HG03565 (cell line): ENCODE measurements around the gene RUFY1.
"Not testable (repeated sequence)": the region's sequence is repeated elsewhere in the genome, so short reads cannot be mapped to it uniquely, and the experiment has no call there.

Experiments used
- ATAC-seq: cut with Tn5 transposase; IDR thresholded peaks from one replicate; pipeline ENCODE4 v1.9.1; 2021; ENCODE audit warnings: mild to moderate bottlenecking, moderate library complexity; ENCODE audit not compliant: unreplicated experiment

RUFY1 gene, protein sequence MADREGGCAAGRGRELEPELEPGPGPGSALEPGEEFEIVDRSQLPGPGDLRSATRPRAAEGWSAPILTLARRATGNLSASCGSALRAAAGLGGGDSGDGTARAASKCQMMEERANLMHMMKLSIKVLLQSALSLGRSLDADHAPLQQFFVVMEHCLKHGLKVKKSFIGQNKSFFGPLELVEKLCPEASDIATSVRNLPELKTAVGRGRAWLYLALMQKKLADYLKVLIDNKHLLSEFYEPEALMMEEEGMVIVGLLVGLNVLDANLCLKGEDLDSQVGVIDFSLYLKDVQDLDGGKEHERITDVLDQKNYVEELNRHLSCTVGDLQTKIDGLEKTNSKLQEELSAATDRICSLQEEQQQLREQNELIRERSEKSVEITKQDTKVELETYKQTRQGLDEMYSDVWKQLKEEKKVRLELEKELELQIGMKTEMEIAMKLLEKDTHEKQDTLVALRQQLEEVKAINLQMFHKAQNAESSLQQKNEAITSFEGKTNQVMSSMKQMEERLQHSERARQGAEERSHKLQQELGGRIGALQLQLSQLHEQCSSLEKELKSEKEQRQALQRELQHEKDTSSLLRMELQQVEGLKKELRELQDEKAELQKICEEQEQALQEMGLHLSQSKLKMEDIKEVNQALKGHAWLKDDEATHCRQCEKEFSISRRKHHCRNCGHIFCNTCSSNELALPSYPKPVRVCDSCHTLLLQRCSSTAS

DNA sequence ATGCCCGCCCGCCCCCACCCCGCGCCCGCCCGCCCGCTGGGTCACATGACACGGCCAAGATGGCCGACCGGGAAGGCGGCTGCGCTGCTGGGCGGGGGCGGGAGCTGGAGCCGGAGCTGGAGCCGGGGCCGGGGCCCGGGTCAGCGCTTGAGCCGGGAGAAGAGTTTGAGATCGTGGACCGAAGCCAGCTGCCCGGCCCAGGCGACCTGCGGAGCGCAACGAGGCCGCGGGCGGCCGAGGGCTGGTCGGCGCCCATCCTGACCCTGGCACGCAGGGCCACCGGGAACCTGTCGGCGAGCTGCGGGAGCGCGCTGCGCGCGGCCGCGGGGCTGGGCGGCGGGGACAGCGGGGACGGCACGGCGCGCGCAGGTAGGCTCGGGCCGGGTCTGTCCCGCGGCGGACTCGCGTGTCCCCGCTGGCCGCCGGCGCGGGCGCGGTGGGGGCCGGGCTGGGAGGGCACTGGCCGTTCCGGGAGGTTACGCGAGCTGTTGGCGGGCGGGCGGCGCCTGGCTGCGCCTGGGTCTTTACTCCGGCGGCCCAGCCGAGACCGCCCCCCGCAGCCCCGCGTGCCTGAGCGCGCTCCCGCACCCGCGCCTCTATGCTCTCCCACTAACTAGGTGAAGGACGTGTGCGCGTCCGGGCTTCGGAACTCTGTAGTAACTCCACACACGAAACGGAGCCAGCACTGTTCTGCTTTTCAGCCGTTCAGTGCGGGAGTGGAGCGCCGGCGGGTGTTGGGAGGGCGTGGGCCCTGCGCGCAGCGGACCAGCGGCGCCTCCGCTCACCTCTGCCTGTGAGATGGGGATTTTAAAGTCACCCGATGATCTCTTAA, at the start of gene RUFY1:
TSS of gene RUFY1 (plus strand) at position 44 of the 832 bp plus-strand sequence. CDS start at position 60, 16 bp downstream.
- ATAC-seq: peak; percentile 69

DNA sequence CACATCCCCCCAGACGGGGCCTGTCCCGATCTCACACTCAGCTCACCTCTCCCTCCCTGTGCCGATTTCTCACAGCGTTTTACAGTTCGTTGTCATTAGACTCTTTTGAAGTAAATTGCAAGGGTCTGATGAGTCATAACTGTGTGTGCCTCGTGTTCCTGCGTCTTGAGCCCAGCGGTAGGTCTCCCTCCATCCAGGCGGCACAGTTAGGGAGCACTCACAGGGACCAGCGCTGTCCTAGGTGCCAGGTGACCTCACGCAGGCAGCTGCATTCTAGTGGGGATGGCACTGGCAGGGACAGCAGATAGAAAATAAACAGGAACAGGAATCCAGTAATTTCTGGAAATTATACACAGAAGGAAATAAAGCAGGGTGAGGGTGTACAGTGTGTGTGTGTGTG, 48.4 kb upstream of the RUFY1 start:
- ATAC-seq: not testable (repeated sequence)

DNA sequence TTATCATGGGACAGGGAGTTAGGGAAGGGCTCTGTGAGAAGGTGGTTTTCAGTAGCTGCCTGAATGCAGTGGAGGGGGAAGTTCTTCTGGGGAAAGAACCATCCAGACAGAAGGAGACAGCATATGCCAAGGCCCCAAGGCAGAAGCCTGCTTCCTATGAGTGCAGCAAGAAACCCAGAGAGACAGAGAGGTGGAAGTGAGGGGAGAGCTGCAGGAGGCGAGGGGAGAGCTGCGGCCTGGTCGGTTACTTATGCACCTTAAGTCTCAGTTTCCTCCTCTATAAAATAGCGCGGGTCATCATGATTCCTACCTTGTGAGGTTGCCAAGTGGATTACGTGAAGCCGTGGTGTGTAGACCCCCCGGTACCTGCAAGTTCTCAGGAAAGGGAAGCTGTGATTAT, 47.9 kb upstream of the RUFY1 start:
- ATAC-seq: not testable (repeated sequence)

DNA sequence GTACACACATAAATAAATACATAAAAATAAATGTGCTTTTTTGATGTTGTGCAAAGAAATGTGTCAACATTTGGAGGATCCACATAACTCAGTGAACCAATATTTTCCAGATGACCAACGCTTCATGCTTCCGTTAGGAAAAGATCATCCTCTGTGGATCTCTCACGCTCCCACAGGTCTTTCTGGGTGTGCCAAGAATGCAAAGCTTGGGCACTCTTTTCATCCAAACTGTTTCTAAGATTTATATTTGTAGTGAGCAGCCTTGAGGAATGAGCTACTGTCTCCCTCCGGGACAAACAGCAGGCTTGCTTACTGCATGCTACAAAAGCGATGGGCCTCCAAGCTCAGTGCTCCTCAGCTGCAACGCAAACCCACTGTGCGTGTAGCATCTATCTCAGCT, 46.2 kb upstream of the RUFY1 start:
- ATAC-seq: no peak

- ATAC-seq: no peak
These were observed 45.6 kb upstream of the RUFY1 start for GRCh38 chr5:179504600-179505396.

GRCh38 chr5:179505636-179506261, 44.6 kb upstream of the RUFY1 start:
- ATAC-seq: no peak

DNA sequence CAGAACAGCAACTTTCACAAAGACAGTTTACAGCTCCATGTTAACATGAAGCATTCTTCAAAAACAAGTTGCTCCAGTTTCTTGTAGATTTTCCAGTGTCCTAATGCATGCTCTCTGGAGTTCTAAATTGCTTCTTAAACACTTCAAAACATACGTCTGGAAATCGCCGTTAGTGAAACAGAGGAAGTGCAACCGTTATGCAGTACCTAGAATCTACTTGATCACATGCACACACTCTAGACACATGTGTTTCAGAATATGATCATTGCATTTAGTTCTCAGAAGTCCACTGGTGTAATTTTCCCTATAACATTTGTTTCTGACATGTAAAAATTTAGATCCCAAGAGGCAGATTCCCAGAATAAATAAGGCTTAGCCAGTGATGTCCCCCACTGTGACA, 41.1 kb upstream of the RUFY1 start:
- ATAC-seq: no peak

DNA sequence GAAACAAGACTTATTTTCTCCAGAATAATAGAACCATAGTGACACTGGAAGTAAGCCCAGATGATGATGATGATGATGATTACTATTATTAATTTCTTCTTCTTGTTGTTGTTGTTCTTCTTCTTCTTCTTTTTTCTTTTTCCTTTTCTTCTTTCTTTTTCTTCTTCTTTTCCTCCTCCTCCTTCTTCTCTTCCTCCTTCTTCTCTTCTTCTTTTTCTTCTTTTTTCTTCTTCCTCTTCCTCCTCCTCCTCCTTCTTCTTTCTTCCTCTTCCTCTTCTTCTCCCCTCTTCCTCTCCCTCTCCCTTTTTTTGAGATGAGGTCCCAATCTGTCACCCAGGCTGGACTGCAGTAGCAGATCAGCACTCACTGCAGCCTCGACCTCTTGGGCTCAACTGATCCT, 40.5 kb upstream of the RUFY1 start:
- ATAC-seq: no peak

DNA sequence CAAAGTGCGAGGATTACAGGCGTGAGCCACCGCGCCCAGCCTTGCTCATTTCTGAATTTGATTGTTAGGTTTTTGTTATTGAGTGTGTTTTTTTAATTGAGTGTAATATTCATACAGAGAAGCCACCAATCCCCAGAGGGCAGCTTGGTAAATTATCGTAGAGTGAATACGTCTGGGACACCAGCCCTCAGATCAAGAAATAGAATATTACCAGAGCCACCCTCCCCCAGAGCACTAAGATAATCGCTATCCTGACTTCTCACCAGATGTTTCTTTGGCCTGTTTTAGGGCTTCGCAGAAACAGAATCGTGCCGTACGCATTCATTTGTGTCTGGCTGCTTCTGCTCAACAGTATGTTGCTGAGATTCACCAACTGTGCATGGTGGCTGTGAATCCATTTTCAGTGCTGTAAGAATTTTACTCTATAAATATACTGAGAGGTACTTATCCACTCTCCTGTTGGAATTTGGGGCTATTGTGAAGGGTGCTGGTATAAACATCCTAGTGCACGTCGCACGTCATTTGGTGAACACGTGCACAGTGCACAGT, 37.8 kb upstream of the RUFY1 start:
- ATAC-seq: no peak

- ATAC-seq: not testable (repeated sequence)
These were observed 34.9 kb upstream of the RUFY1 start for GRCh38 chr5:179515501-179515900.

- ATAC-seq: no peak
These were observed 34.1 kb upstream of the RUFY1 start for GRCh38 chr5:179516221-179516620.

- ATAC-seq: not testable (repeated sequence)
These were observed 32.6 kb upstream of the RUFY1 start for GRCh38 chr5:179517746-179518145.

DNA sequence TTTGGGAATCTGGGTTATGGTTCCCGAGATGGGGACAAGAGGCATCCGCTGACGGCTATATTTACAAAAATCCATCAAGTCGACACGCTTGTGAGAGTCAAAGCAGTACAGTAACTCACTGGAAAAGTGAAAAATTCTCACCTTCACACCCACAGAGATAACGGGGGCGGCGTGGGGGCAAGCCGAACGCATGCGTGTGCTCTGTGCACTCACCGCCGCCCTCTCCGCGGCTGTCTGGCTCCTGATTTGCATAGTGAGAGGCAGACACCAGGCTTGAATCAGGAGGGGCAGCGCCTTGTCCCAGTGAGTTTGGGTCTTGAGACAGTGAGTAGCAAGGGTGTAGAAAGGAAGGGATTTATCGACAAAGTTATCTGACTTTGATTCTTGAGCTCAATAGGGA, 32.0 kb upstream of the RUFY1 start:
- ATAC-seq: peak; percentile 90

GRCh38 chr5:179519416-179520070, 30.8 kb upstream of the RUFY1 start:
- not testable (repeated sequence) for ATAC-seq

- not testable (repeated sequence) for ATAC-seq
These were observed 28.2 kb upstream of the RUFY1 start for GRCh38 chr5:179522107-179522506.

DNA sequence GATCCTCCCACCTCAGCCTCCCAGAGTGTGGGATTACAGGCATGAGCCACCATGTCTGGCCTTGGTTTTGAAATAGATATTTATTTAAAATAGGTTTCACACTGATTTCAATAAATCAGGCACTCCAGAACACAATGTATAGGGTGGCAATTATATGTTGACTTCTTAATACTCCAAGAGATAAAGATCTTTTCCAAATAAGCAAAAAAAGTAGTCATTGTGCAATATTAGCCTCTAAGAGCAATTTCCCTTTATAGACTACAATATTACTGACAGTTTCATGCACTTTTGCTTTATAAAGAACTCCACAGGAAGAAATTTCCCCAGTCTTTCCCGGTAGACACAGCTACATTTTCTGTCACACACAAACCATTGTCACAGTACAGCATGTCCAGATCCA, 23.4 kb upstream of the RUFY1 start:
- no peak for ATAC-seq

DNA sequence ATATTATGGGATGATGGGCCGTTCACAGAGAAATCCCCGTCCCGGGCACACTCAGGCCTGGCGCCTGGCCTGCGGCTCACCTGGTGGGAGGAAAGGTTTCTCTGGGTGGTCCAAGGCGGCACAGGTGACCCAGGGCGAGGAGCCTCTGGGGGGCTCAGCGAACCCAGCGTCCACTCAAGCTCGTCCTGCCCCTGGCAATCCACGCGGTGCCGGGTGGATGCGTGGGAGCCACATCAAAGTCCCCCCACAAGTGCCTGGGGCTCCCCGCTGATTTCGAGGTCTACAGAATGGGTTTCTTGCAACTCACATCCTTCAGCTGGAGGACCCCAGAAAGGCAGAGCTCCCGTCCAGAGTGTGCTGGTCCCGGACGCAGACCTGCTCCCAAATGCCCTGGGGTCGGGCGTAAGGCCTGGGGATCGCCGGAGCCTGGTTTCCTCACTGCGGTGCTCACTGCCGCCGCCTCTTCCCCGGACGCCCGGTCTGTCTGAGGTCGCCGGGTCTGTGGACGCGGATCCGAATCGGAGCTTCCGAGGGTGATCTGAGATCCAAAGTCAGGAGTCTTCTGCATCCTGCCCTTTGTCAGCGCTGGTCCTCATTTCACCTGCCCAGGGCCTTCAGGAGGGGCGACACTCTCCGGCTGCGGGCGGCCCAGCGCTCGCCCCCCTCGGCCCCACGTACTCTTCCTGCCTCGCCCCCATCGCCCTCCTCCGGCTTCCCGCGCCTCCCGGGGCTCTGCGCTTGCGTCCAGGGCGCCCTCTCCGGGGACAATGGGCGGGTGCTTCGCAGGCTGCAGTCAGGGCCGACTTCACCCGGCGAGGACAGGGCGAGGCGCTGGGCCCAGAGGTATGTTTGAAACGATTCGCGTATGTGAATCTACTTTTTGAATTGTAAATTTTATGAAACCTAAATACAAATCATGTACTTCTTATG, 20.0 kb upstream of the RUFY1 start:
- ATAC-seq: peak; percentile 60

DNA sequence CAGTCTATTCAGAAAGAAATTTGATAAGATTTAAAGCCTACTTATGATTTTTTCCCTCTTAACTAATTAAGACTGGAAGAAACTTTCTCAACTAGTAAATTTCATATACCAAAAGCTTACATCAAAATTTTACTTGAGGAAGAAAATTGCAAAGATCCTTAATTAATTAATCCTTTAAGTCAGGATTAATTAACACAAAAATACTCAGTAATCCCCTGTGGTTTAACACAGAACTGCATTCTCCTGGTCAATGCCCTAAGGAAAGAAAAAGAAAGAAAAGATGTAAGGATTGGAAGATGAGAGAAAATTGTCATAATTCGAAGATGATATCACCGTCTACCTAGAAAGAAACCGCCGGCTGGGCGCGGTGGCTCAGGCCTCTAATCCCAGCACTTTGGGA, 17.3 kb upstream of the RUFY1 start:
- no peak for ATAC-seq
